Epithelial cell of esophagus (primary cell): ENCODE results near the gene NUP153.
"Not testable (repeated sequence)": the region's sequence is repeated elsewhere in the genome, so short reads cannot be mapped to it uniquely, and the experiment has no call there.

ENCODE experiments used
- DNase-seq: peaks from one replicate; pipeline ENCODE4 v3.0.0; 2010; ENCODE audit warnings: low read depth
- H3K4me3 ChIP-seq: 2 replicates; pipeline ENCODE4 v1.5.1; 2011; ENCODE audit warnings: mild to moderate bottlenecking, low read length, control low read depth
- TF ChIP-seq, protein P1 (sequence below): IDR thresholded peaks from 2 replicates; pipeline ENCODE4 v1.5.1; 2011; ENCODE audit warnings: low read depth, mild to moderate bottlenecking, low read length, control low read depth, inconsistent platforms; ENCODE audit not compliant: insufficient read depth; ENCODE audit errors: missing control alignments

NUP153 gene

DNA sequence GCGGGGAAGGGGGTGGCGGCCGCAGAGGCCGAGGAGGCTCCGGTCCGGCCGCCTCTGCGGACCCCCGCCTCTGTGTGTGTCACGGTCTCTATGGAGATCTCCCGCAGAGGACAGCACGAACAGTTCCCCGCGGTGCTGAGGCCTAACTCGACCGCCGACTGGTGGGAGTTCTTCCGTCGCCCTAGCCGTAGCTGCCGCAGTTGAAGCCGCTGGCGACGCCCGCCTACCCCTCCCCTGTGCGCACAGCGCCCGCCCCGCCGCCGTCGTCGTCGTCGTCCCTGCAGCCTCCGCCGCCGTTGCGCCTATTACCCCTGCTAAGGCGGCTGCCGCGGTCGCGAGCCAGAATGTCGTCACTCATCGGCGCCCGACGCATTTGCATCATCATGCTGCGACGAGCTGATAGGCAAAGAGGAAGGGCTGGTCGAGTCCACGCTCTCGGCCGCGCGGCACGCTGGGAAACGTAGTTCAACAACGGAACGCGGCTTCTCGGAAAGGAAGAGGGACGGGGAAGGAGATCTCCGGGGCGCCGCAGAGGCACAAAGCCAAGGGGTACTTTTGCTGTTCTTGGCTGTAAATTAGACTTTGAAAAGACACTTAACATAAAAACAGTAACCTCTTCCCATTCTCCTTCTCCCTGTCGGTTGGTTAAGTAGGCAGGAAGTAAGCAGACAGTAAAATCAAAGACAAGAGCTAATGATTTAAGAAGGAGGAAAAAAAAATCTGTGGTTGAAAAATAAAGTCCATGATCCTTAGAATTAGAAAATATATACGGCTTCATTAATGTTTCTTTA, at the start of gene NUP153:
TSS of gene NUP153 (minus strand) at position 346 of the 791 bp plus-strand sequence. CDS start 538 bp downstream, outside the sequence.
- TF ChIP-seq, protein P1, sequence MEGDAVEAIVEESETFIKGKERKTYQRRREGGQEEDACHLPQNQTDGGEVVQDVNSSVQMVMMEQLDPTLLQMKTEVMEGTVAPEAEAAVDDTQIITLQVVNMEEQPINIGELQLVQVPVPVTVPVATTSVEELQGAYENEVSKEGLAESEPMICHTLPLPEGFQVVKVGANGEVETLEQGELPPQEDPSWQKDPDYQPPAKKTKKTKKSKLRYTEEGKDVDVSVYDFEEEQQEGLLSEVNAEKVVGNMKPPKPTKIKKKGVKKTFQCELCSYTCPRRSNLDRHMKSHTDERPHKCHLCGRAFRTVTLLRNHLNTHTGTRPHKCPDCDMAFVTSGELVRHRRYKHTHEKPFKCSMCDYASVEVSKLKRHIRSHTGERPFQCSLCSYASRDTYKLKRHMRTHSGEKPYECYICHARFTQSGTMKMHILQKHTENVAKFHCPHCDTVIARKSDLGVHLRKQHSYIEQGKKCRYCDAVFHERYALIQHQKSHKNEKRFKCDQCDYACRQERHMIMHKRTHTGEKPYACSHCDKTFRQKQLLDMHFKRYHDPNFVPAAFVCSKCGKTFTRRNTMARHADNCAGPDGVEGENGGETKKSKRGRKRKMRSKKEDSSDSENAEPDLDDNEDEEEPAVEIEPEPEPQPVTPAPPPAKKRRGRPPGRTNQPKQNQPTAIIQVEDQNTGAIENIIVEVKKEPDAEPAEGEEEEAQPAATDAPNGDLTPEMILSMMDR: no peak
- peak within 1 kb of the TSS; percentile 86 for H3K4me3 ChIP-seq
- DNase-seq: peak; percentile 99

DNA sequence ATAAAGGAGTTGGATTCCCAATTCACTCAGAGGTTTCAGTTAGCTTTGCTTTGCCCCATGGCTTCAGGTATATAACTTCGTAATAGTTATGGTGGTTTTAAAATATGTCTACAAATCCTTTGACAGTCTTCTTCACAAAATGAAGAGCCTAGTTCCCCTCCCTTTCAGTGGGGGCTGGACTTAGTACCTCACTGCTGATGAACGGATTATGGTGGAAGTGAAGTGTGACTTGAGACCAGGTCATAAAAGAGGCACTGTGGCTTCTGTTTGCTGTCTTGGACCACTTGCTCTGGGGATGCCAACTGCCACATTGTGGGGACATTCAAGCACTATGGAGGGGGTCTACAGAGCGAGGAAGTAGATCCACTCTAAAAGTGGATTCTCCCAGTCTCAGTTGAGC, 47.5 kb upstream of the NUP153 start:
- no peak overlapping the region for H3K4me3 ChIP-seq
- TF ChIP-seq, protein P1: no peak
- no peak for DNase-seq

DNA sequence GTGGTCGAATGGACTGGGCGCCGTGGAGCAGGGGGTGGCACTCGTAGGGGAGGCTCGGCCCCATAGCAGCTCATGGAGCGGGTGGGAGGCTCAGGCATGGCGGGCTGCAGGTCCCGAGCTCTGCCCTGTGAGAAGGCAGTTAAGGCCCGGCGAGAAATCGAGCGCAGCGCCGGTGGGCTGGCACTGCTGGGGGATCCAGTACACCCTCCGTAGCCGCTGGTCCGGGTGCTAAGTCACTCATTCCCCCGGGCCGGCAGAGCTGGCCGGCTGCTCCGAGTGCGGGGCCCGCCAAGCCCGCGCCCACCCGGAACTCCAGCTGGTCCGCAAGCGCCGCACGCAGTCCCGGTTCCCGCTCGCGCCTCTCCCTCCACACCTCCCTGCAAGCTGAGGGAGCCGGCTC, 38.6 kb upstream of the NUP153 start:
- not testable (repeated sequence) for DNase-seq, H3K4me3 ChIP-seq

DNA sequence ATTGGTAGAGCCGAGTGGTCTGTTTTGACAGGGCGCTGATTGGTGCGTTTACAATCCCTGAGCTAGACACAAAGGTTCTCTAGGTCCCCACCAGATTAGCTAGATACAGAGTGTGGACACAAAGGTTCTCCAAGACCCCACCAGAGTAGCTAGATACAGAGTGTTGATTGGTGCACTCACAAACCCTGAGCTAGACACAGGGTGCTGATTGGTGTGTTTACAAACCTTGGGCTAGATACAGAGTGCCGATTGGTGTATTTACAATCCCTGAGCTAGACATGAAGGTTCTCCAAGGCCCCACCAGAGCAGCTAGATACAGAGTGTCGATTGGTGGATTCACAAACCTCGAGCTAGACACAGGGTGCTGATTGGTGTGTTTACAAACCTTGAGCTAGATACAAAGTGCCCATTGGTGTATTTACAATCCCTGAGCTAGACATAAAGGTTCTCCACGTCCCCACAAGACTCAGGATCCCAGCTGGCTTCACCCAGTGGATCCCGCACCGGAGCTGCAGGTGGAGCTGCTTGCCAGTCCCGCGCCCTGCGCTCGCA, 38.1 kb upstream of the NUP153 start:
- not testable (repeated sequence) for H3K4me3 ChIP-seq, DNase-seq

DNA sequence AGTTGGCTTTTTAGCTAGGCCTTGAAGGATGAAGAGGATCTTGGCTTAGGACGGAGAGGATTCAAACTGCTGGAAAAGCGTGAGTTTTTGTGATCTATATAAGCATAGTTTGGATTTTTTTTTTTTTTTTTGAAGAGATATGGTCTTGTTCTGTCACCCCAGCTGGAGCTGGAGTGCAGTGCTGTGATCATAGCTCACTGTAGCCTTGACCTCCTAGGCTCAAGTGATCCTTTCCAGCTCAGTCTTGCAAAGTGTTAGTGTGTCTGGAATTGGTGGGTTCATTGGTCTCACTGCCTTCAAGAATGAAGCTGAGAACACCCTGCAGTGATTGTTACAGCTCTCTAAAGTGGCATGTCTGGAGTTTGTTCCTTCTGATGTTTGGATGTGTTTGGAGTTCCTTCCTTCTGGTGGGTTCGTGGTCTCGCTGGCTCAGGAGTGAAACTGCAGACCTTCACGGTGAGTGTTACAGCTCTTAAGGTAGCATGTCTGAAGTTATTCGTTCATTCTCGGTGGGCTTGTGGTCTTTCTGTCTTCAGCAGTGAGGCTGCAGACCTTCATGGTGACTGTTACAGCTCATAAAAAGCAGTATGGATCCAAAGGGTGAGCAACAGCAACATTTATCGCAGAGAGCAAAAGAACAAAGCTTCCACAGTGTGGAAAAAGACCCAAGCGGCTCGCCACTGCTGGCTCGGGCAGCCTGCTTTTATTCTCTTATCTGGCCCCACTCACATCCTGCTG, 37.5 kb upstream of the NUP153 start:
- H3K4me3 ChIP-seq: no peak overlapping the region
- TF ChIP-seq, protein P1: no peak
- no peak for DNase-seq

DNA sequence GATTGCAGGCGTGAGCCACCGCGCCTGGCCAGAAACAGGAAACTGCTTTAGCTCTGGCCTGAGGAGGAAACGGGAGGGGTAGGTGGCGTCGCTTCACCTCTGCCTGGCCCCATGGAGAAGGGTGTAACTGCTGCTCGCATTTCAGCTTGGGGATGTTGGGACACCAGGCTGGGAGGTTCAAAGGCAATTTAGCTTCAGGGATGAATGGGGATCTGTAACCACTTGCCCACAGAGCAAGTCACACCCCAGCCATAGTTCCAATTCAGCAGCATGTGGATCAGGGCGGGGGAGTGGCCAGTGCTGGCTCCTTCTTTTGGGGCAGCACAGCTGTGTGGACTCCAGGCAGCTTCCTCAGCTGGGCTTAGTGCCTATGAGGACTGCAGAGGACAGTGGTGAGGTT, 34.8 kb upstream of the NUP153 start:
- peak; percentile 80 for DNase-seq
- no peak overlapping the region for H3K4me3 ChIP-seq
- TF ChIP-seq, protein P1: no peak

DNA sequence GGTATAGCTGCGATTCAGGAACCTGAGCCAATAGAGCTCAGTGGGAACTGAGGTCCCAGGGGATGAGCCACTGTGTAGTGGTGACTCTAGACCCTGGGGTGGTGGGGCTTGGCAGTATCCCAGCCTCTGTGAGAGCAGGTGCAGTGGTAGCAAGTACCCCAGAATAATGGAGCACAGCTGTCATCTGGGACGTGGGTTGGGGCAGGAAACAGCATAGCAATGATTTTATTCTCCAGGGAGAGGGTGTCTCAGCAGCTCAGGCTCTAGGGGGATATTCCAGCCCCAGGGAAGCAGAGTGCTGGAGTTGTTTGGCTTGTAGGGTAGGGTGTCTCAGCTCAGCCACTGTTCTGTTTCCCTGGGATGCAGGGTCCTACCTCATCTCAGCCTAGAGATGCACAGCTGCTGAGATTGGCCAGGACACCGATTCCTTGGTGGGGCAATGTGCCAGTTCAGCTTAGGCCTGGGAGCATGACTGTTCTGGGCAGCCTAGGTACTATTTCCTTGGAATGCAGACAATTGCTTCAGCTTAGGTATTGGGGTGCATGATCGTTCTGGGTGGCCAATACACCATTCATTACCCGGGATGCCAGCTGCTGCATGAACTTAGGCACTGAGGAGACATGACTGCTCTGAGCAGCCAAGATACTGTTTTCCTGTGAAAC, 34.0 kb upstream of the NUP153 start:
- TF ChIP-seq, protein P1: no peak
- H3K4me3 ChIP-seq: no peak overlapping the region
- DNase-seq: no peak
